ENCODE data around the gene SPTBN5.
"Not testable (repeated sequence)": the region's sequence is repeated elsewhere in the genome, so short reads cannot be mapped to it uniquely, and the experiment has no call there.

SPTBN5 gene

GRCh38 chr15:41840673-41841072, 53.2 kb downstream of the SPTBN5 start:
- DNase-seq = no peak

- DNase-seq = no peak
Measured at GRCh38 chr15:41839781-41840491, 53.9 kb downstream of the SPTBN5 start.

GRCh38 chr15:41838400-41838897, 55.4 kb downstream of the SPTBN5 start, which contains the start of gene PLA2G4B:
Gene PLA2G4B (plus strand): TSS chr15:41838847. CDS start chr15:41838914, 67 bp downstream.
- DNase-seq = no peak

- no peak for DNase-seq
Measured at GRCh38 chr15:41836713-41837454, 57.0 kb downstream of the SPTBN5 start.

- no peak for DNase-seq
Measured at GRCh38 chr15:41836073-41836472, 57.8 kb downstream of the SPTBN5 start.

- DNase-seq = no peak
Measured at GRCh38 chr15:41834096-41834495, 59.8 kb downstream of the SPTBN5 start.

GRCh38 chr15:41832875-41833274, 61.0 kb downstream of the SPTBN5 start:
- no peak for DNase-seq

GRCh38 chr15:41832208-41832607, 61.6 kb downstream of the SPTBN5 start:
- DNase-seq = no peak

- not testable (repeated sequence) for DNase-seq
Measured at GRCh38 chr15:41831291-41831690, 62.6 kb downstream of the SPTBN5 start.

- DNase-seq = no peak
Measured at GRCh38 chr15:41829959-41830646, 63.8 kb downstream of the SPTBN5 start.

- no peak for DNase-seq
Measured at GRCh38 chr15:41828807-41829141, 65.1 kb downstream of the SPTBN5 start.

- peak; percentile 74 to 96 for DNase-seq
Measured at GRCh38 chr15:41827880-41828806, 65.7 kb downstream of the SPTBN5 start, which contains the start of gene JMJD7. Gene JMJD7 (plus strand): TSS chr15:41828092. CDS start chr15:41828125, 33 bp downstream.

- DNase-seq = no peak
Measured at GRCh38 chr15:41827290-41827879, 66.5 kb downstream of the SPTBN5 start.

- no peak for DNase-seq
Measured at GRCh38 chr15:41825572-41826535, 68.0 kb downstream of the SPTBN5 start.

GRCh38 chr15:41825145-41825544, 68.7 kb downstream of the SPTBN5 start:
- no peak for DNase-seq

- no peak for DNase-seq
Measured at GRCh38 chr15:41824062-41824745, 69.6 kb downstream of the SPTBN5 start.

- DNase-seq = no peak
Measured at GRCh38 chr15:41823502-41823901, 70.4 kb downstream of the SPTBN5 start.

GRCh38 chr15:41822957-41823356, 70.9 kb downstream of the SPTBN5 start:
- DNase-seq = no peak

GRCh38 chr15:41822471-41822870, 71.4 kb downstream of the SPTBN5 start:
- no peak for DNase-seq

- no peak for DNase-seq
Measured at GRCh38 chr15:41821831-41822230, 72.0 kb downstream of the SPTBN5 start.

Data from bone marrow (tissue), 2 donors.